Endodermal cell (in vitro differentiated cells): ENCODE measurements around the gene MAP3K5. TPM values are rescaled to one million over a fixed set of nuclear protein-coding genes. Genes with fewer than 3 reads are reported as not detected.
A peak's percentile ranks its signal among the peaks of the same experiment; 100 is the strongest.

ENCODE experiments used
- DNase-seq: peaks from one replicate; pipeline ENCODE4 v3.0.0-alpha.2; 2017
- H3K27ac ChIP-seq: 2 replicates; pipeline ENCODE4 v1.5.1; 2013; ENCODE audit warnings: mild to moderate bottlenecking, low read depth, low read length, moderate library complexity
- H3K27me3 ChIP-seq: 2 replicates; pipeline ENCODE4 v1.6.1; 2013; ENCODE audit warnings: mild to moderate bottlenecking, low read length, moderate library complexity; ENCODE audit not compliant: insufficient read depth, control insufficient read depth, poor library complexity, severe bottlenecking
- H3K36me3 ChIP-seq: 2 replicates; pipeline ENCODE4 v1.7.0; 2013; ENCODE audit warnings: mild to moderate bottlenecking, low read length, moderate library complexity; ENCODE audit not compliant: control insufficient read depth, insufficient read depth
- H3K4me1 ChIP-seq: one replicate; pipeline ENCODE4 v1.7.0; 2013; ENCODE audit warnings: low read length; ENCODE audit not compliant: control insufficient read depth, insufficient read depth
- H3K4me3 ChIP-seq: 2 replicates; pipeline ENCODE4 v1.5.1; 2013; ENCODE audit warnings: mild to moderate bottlenecking, low read length, moderate library complexity
- H3K9ac ChIP-seq: 2 replicates; pipeline ENCODE4 v1.6.1; 2013; ENCODE audit warnings: mild to moderate bottlenecking, low read length, moderate library complexity; ENCODE audit not compliant: poor library complexity, severe bottlenecking; ENCODE audit errors: extremely low read depth
- H3K9me3 ChIP-seq: 2 replicates; pipeline ENCODE4 v1.6.1; 2013; ENCODE audit warnings: mild to moderate bottlenecking, low read length, moderate library complexity; ENCODE audit not compliant: control insufficient read depth
- H3K27ac Mint-ChIP-seq: 2 replicates; pipeline ENCODE4 v1.8.0; 2020; ENCODE audit warnings: mixed read lengths
- H3K27me3 Mint-ChIP-seq: 2 replicates; pipeline ENCODE4 v1.8.0; 2021; ENCODE audit warnings: mild to moderate bottlenecking, mixed read lengths; ENCODE audit not compliant: insufficient read depth
- H3K36me3 Mint-ChIP-seq: 2 replicates; pipeline ENCODE4 v1.8.0; 2020; ENCODE audit warnings: low read depth, mixed read lengths
- H3K4me1 Mint-ChIP-seq: 2 replicates; pipeline ENCODE4 v1.8.0; 2020; ENCODE audit warnings: mixed read lengths
- H3K4me3 Mint-ChIP-seq: 2 replicates; pipeline ENCODE4 v1.8.0; 2020; ENCODE audit warnings: mild to moderate bottlenecking, moderate library complexity, mixed read lengths
- H3K9me3 Mint-ChIP-seq: 2 replicates; pipeline ENCODE4 v1.8.0; 2020; ENCODE audit warnings: mild to moderate bottlenecking, mixed read lengths
- CTCF ChIP-seq: fragments of 200-600 bp; sonication (generic); conservative IDR thresholded peaks from 2 replicates; pipeline ENCODE4 v1.5.0; 2021; ENCODE audit warnings: antibody characterized with exemption, mild to moderate bottlenecking
- WGBS, 2 experiments: methylation state at CpG; one replicate each; pipeline versions ENCODE4 v1.1.5 to v1.1.7; 2013; ENCODE audit warnings: missing lambda C conversion rate in 2 of 2, mixed read lengths in 1 of 2; ENCODE audit not compliant: insufficient coverage in 1 of 2, insufficient read length in 1 of 2; 5-methylcytosine and 5-hydroxymethylcytosine counted together
- total RNA-seq, 2 donors: library from RNA; stranded (reverse); fragmentation: NEBNext Ultra II Directional in 1 of 2; extraction: Animal tissue kit (Norgen Biotek cat#: 25700) in 1 of 2; gene quantifications; 2 replicates in 1 of 2; 3 replicates in 1 of 2; pipeline ENCODE4 v1.2.1, GENCODE V29; 2021

MAP3K5 gene
- total RNA-seq, 2 donors from 2014 or later = 1.6 to 3.4 TPM

GRCh38 chr6:136750696-136751521, 41.4 kb downstream of the MAP3K5 start:
- 90 to 92% methylated on average over 3 to 4 of the region's 4 CpGs for WGBS, 2 experiments
- no peak overlapping the region for H3K4me3 Mint-ChIP-seq
- no peaks in the 10 kb centered on the region for H3K27me3 Mint-ChIP-seq
- H3K4me1 ChIP-seq = no peaks in the 10 kb centered on the region
- TF ChIP-seq CTCF = no peak
- H3K9me3 ChIP-seq = no peaks in the 10 kb centered on the region
- no peaks in the 10 kb centered on the region for H3K9me3 Mint-ChIP-seq
- H3K27ac Mint-ChIP-seq = no peak overlapping the region
- no peaks in the 10 kb centered on the region for H3K36me3 Mint-ChIP-seq
- no peak for DNase-seq
- H3K4me1 Mint-ChIP-seq = peaks cover 20% of the 10 kb centered on the region
- no peaks in the 10 kb centered on the region for H3K27me3 ChIP-seq
- no peak overlapping the region for H3K9ac ChIP-seq
- no peak overlapping the region for H3K27ac ChIP-seq
- H3K36me3 ChIP-seq = no peaks in the 10 kb centered on the region
- no peak overlapping the region for H3K4me3 ChIP-seq

GRCh38 chr6:136749359-136749997, 42.8 kb downstream of the MAP3K5 start:
- H3K36me3 Mint-ChIP-seq = no peaks in the 10 kb centered on the region
- H3K27me3 Mint-ChIP-seq = no peaks in the 10 kb centered on the region
- H3K4me1 Mint-ChIP-seq = peaks cover 23% of the 10 kb centered on the region
- Histone ChIP-seq H3K27ac (no peak overlapping the region), H3K4me3 (no peak overlapping the region), H3K4me1 (no peaks in the 10 kb centered on the region), H3K9me3 (no peaks in the 10 kb centered on the region), H3K27me3 (no peaks in the 10 kb centered on the region), H3K9ac (no peak overlapping the region), H3K36me3 (no peaks in the 10 kb centered on the region)
- no peak overlapping the region for H3K27ac Mint-ChIP-seq
- no peaks in the 10 kb centered on the region for H3K9me3 Mint-ChIP-seq
- no peak for TF ChIP-seq CTCF
- peak; percentile 21 for DNase-seq
- 91 to 93% methylated on average over 11 to 13 of the region's 13 CpGs for WGBS, 2 experiments
- H3K4me3 Mint-ChIP-seq = no peak overlapping the region

- no peak overlapping the region for H3K27ac ChIP-seq
- no peak overlapping the region for H3K4me3 Mint-ChIP-seq
- no peak for DNase-seq
- H3K27me3 Mint-ChIP-seq = no peaks in the 10 kb centered on the region
- no peak overlapping the region for H3K4me3 ChIP-seq
- H3K27ac Mint-ChIP-seq = no peak overlapping the region
- 100% methylated on average over 1 of the region's 1 CpG for WGBS, 2 experiments
- no peak overlapping the region for H3K9ac ChIP-seq
- H3K36me3 ChIP-seq = no peaks in the 10 kb centered on the region
- H3K27me3 ChIP-seq = no peaks in the 10 kb centered on the region
- H3K4me1 ChIP-seq = no peaks in the 10 kb centered on the region
- peaks cover 15% of the 10 kb centered on the region for H3K4me1 Mint-ChIP-seq
- no peaks in the 10 kb centered on the region for H3K9me3 Mint-ChIP-seq
- H3K36me3 Mint-ChIP-seq = no peaks in the 10 kb centered on the region
- H3K9me3 ChIP-seq = no peaks in the 10 kb centered on the region
- TF ChIP-seq CTCF = no peak
These were observed 44.8 kb downstream of the MAP3K5 start for GRCh38 chr6:136747507-136747906.
